ENCODE measurements around the gene GPRC5C. TPM values are rescaled to one million over a fixed set of nuclear protein-coding genes. Genes with fewer than 3 reads are reported as not detected.

GPRC5C gene
- total and polyA plus RNA-seq, 2 of the 8 experiments (the other 6 are each of a cell fraction or from before 2014, with no cell fraction given): 18.3 to 55.8 TPM

DNA sequence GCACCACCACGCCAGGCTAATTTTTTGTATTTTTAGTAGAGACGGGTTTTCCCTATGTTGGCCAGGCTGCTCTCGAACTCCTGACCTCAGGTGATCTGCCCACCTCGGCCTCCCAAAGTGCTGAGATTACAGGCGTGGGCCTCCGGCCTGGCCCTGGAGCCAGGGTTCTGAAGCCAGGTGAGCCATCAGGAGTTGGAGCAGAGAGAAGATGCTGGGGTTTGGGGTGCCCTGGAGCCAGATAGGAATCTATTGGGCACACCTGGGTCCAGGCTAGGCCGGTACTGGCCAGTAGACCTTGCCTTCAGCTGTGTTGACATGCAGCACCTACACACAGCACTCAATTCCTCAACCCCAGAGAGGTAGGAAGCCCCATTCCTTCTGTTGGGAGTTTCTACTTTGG is 29.1 kb downstream of the GPRC5C start:
- no peaks in the 10 kb centered on the region for H3K79me2 ChIP-seq (ENCODE audit: control insufficient read depth in 1 of 2, insufficient read depth in 2 of 2, low read length in 2 of 2)
- no peak for TF ChIP-seq CHD1 (IDR thresholded peaks at IDR 0.05; ENCODE audit: low read depth, low read length)
- TF ChIP-seq KDM5A (IDR thresholded peaks at IDR 0.05; ENCODE audit: low read length): no peak
- TF ChIP-seq MAFK (IDR thresholded peaks at IDR 0.05; ENCODE audit: low read depth, low read length): no peak
- no peak for TF ChIP-seq TCF12 (IDR thresholded peaks at IDR 0.05; ENCODE audit: low read depth, low read length)
- TF ChIP-seq, protein P1, sequence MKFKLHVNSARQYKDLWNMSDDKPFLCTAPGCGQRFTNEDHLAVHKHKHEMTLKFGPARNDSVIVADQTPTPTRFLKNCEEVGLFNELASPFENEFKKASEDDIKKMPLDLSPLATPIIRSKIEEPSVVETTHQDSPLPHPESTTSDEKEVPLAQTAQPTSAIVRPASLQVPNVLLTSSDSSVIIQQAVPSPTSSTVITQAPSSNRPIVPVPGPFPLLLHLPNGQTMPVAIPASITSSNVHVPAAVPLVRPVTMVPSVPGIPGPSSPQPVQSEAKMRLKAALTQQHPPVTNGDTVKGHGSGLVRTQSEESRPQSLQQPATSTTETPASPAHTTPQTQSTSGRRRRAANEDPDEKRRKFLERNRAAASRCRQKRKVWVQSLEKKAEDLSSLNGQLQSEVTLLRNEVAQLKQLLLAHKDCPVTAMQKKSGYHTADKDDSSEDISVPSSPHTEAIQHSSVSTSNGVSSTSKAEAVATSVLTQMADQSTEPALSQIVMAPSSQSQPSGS (IDR thresholded peaks at IDR 0.05; ENCODE audit: low read length): no peak
- TF ChIP-seq RFX5 (IDR thresholded peaks at IDR 0.05; ENCODE audit: borderline replicate concordance, low read depth, low read length): no peak
- no peak for TF ChIP-seq CEBPB (IDR thresholded peaks at IDR 0.05; ENCODE audit: low read depth, low read length)
- no peak for TF ChIP-seq ZNF274 (IDR thresholded peaks at IDR 0.05; ENCODE audit: borderline replicate concordance, extremely low read depth, low read length)
- TF ChIP-seq SAP30 (IDR thresholded peaks at IDR 0.05; ENCODE audit: insufficient read depth, insufficient replicate concordance, low read length): no peak
- no peak for TF ChIP-seq CBX8 (IDR thresholded peaks at IDR 0.05; ENCODE audit: borderline replicate concordance, low read depth, low read length)
- no peak for TF ChIP-seq BCL11A (IDR thresholded peaks at IDR 0.05; ENCODE audit: low read depth in 2 of 2, low read length in 2 of 2)
- no peak for TF ChIP-seq POU5F1 (IDR thresholded peaks at IDR 0.05; ENCODE audit: low read depth, low read length)
- no peak for TF ChIP-seq SP1 (IDR thresholded peaks at IDR 0.05; ENCODE audit: low read depth, low read length)

More for the DNA sequence above, 29.1 kb downstream of the GPRC5C start:
- Histone ChIP-seq H4K8ac (ENCODE audit: extremely low read depth, insufficient read depth, low read length) (no peak overlapping the region), H3K56ac (replicated peaks; ENCODE audit: insufficient read length, low read depth, low read length) (no peak overlapping the region), H3K14ac (ENCODE audit: insufficient read length) (no peak overlapping the region), H3K27me3 (replicated peaks in 1 of 4; ENCODE audit: control insufficient read depth in 3 of 4, extremely low read depth in 1 of 4, insufficient read depth in 3 of 4, low read length in 3 of 4) (peaks cover 0 to 8% (median 5%) of the 10 kb centered on the region in 4 experiments; a peak in 5 of 7 replicates), H3K4me1 (replicated peaks in 1 of 4; ENCODE audit: control insufficient read depth in 3 of 4, insufficient read depth in 4 of 4, low read length in 3 of 4) (peaks cover 0 to 3% (median 1%) of the 10 kb centered on the region in 4 experiments; a peak in 3 of 7 replicates), H4K91ac (replicated peaks; ENCODE audit: insufficient read length, low read length) (no peak overlapping the region), H3K18ac (ENCODE audit: extremely low read depth, low read length) (no peak overlapping the region; the same call in 1 of the 2 replicates), H3K79me1 (ENCODE audit: low read depth, low read length) (no peaks in the 10 kb centered on the region), H3K36me3 (ENCODE audit: control insufficient read depth in 2 of 4, insufficient read depth in 4 of 4, low read length in 3 of 4) (no peaks in the 10 kb centered on the region), H3K4ac (replicated peaks; ENCODE audit: insufficient read length, low read depth, low read length) (no peak overlapping the region), H2BK15ac (ENCODE audit: low read length) (no peak overlapping the region), H2AFZ (ENCODE audit: low read length) (no peak overlapping the region), H3K9me3 (ENCODE audit: insufficient read depth in 2 of 2, low read depth in 1 of 2, low read length in 1 of 2) (no peaks in the 10 kb centered on the region), H3K27ac (ENCODE audit: low read depth, low read length) (no peak overlapping the region), H3K4me3 (ENCODE audit: extremely low read depth in 1 of 4, insufficient read depth in 2 of 4, low read depth in 3 of 4, low read length in 4 of 4) (no peak overlapping the region), H3K23me2 (ENCODE audit: low read depth, low read length) (peaks cover 12% of the 10 kb centered on the region), H2BK5ac (ENCODE audit: low read depth, low read length) (no peak overlapping the region), H3K9ac (replicated peaks in 1 of 4; ENCODE audit: extremely low read depth in 1 of 4, low read depth in 3 of 4, low read length in 3 of 4) (no peak overlapping the region), H2AK5ac (ENCODE audit: low read depth, low read length) (no peak overlapping the region), H4K5ac (ENCODE audit: insufficient read length, low read depth, low read length) (no peak overlapping the region), H3K23ac (ENCODE audit: insufficient read length) (no peak overlapping the region), H4K20me1 (replicated peaks in 1 of 2; ENCODE audit: control insufficient read depth in 1 of 2, insufficient read depth in 2 of 2, low read length in 2 of 2) (peaks cover 0 to 8% of the 10 kb centered on the region in 2 experiments), H2BK12ac (ENCODE audit: low read depth, low read length) (no peak overlapping the region), H2BK20ac (ENCODE audit: low read length) (no peak overlapping the region), H3K4me2 (ENCODE audit: insufficient read depth in 1 of 2, low read depth in 2 of 2, low read length in 2 of 2) (no peak overlapping the region), H2BK120ac (replicated peaks; ENCODE audit: low read depth, low read length) (no peak overlapping the region)
- FAIRE-seq (no peak), DNase-seq (ENCODE audit: low read depth in 1 of 2, low spot score in 2 of 2) (no peak)
- ChIA-PET POLR2A (ENCODE audit: partially characterized antibody) (interaction anchor here (0.6 kb wide), 1 partner anchor 344 kb away, joined by 3 read pairs; no protein-coding TSS in a partner anchor), CTCF (ENCODE audit: partially characterized antibody) (interaction anchor here (0.7 to 2.0 kb wide), 5 partner anchors 14 to 67 kb away, joined by 3 to 6 read pairs (median 3); no protein-coding TSS in a partner anchor)
- WGBS, 2 experiments (ENCODE audit: extremely low coverage in 1 of 2, insufficient coverage in 1 of 2, insufficient read length in 1 of 2, insufficient replicate concordance in 2 of 2, low coverage in 1 of 2, low lambda C conversion rate in 2 of 2, missing lambda C conversion rate in 1 of 2): 80% methylated on average over 7 of the region's 7 CpGs; no CpG with 5 or more reads in 1 of the 2 experiments
